Fibroblast of skin of right quadriceps (primary cell): ENCODE data around the gene R3HDM2.

Source experiments
- DNase-seq: peaks from one replicate; pipeline ENCODE4 v3.0.0-alpha.2; 2013

Gene R3HDM2

DNA sequence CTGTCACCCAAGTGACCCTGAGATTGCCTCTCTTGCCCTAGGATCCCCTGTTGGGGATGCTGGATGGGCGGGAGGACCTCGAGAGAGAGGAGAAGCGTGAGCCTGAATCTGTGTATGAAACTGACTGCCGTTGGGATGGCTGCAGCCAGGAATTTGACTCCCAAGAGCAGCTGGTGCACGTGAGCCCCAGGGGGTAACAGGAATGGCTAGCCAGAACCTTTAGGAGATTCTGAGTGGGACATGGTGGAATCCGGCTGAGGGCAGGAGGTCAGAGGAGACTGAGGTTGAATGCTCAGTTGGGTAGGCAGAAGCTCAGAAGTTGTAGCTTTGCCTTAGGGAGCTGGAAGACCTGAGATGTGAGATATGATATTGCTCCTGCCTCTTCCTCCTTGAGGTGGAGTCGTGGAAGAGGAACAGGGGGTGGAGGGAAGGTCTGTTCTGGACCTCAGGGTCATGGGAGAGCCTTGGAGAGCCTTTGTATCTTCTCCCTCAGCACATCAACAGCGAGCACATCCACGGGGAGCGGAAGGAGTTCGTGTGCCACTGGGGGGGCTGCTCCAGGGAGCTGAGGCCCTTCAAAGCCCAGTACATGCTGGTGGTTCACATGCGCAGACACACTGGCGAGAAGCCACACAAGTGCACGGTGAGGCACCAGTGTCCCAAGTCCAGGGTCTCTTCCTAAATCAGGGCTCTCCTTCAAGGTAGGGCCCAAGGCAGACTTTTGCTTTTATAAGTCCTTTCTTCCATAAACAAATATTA lies 35.1 kb upstream of the R3HDM2 start:
- DNase-seq = no peak

DNA sequence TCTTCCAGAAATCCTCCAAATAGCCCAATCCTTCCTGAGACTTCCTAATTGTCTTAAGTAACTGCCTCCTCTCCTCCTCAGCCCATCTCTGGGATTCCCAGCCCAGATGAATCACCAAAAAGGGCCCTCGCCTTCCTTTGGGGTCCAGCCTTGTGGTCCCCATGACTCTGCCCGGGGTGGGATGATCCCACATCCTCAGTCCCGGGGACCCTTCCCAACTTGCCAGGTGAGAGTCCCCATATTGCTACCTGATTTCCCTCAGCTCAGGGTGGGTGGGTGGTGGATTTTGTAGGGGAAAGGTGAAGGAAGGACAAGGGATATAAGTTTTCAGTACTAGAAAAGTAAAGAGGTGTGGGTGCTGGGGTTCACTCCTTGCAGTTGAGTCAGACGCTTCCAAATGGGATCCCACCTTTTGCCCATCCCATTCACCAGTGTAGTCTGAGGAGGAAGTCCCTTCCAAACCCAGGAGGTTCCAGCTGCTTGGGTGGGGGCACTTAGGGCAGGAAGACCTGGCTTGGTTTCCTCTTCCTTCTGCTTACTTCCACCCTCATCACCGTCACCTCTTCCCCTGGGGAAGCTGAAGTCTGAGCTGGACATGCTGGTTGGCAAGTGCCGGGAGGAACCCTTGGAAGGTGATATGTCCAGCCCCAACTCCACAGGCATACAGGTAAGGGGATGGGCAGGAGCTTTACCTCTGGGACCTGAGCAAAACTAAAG lies 34.3 kb upstream of the R3HDM2 start:
- no peak for DNase-seq

GRCh38 chr12:57464569-57464968 lies 33.7 kb upstream of the R3HDM2 start:
- DNase-seq = no peak

DNA sequence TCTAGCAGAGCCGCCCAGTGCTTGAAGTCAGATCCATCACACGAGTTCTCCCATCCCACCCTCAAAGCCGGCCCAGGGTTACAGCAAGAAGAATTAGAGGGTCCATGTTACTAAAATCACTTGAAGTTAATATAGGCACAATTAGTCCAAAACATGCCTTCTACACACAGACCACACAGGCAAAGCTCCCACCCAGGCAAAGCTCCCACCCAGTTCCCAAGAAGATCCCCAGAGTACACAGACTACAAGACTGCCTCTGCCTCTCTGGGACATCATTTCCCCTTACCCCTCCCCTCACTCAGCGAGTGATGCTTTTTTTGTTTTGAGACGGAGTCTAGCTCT lies 32.0 kb upstream of the R3HDM2 start:
- no peak for DNase-seq

GRCh38 chr12:57462251-57462911 lies 31.5 kb upstream of the R3HDM2 start:
- DNase-seq = peak; percentile 93

- no peak for DNase-seq
Measured at GRCh38 chr12:57461917-57462250, 31.0 kb upstream of the R3HDM2 start.

DNA sequence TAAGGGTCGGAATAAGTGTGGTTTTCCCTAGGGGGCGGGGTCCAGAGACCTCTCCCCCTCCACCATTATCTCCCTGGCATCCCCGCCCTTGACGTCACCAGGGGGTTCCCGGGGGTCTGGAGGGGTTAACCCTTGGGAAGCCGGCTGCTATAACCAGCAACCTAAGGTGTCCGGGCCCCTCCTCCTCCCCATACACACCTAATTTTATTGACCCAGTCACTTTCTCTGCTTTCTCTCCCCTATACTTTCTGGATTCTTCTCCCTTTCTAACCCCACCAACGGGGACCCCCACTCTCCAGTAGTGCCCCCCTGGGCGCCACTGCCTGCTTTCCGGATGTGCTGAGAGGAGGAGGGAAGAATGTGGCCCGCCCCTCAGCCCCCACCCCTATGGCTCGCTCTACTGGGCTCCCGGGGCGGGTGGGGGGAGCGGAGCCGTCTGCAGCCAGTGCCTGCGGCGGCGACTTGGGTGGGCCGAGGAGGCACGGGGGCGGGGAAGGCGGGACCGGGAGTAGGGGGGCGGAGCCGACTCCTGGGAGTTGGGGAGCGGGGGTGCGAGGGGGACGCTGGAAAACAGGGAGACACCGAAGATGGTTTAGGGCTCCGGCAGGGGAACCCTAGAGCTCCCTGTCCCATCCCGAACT lies 30.6 kb upstream of the R3HDM2 start:
- DNase-seq = peak; percentile 84

DNA sequence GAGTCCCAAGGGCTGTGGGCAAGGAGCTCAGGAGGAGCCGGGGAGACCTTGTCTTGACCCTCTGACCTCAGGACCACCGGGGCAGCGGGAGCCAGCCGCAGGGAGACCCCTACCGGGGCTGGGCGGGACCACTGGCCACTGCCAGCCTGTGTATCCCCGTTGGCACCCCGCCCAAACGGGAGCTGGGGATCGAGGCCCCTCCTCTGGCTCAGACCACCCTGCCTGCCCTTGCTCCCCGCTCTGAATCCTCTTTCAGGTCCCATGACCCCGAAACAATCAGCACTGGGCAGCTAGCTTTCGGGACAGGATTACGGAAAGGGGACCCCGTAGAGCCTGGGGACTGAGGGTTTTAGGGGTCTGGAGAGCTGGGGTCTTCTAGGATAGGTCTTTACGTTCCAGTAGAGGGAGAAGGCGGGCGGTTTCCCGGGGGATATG lies 30.0 kb upstream of the R3HDM2 start:
- no peak for DNase-seq

GRCh38 chr12:57460468-57460784 lies 29.6 kb upstream of the R3HDM2 start:
- no peak for DNase-seq

- peak; percentile 29 for DNase-seq
Measured at GRCh38 chr12:57459750-57460467, 29.1 kb upstream of the R3HDM2 start, which contains the start of gene GLI1. Gene GLI1, plus strand, starts transcription at chr12:57459785. Its CDS starts 3,907 bp downstream, at chr12:57463692.

GRCh38 chr12:57459055-57459749 lies 28.4 kb upstream of the R3HDM2 start:
- peak; percentile 96 for DNase-seq

DNA sequence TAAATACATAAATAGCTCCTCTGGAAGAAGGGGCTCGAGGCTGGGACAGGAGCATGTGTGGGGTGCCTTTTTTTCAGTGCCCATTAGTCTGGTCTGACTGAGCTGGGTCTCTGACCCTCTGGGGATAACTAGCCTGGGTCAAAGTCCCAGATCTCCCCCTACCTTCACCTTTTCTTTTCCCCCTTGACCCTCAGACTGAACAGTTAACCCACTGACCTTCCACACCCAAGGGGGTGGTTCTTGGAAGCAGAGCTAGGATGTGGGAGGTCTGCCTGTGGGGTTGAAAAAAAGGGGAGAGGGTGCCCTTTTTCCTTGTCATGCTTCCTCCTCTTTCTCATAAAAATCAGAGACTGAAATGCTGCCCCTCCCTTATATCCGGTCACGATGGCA lies 27.8 kb upstream of the R3HDM2 start:
- DNase-seq = no peak

DNA sequence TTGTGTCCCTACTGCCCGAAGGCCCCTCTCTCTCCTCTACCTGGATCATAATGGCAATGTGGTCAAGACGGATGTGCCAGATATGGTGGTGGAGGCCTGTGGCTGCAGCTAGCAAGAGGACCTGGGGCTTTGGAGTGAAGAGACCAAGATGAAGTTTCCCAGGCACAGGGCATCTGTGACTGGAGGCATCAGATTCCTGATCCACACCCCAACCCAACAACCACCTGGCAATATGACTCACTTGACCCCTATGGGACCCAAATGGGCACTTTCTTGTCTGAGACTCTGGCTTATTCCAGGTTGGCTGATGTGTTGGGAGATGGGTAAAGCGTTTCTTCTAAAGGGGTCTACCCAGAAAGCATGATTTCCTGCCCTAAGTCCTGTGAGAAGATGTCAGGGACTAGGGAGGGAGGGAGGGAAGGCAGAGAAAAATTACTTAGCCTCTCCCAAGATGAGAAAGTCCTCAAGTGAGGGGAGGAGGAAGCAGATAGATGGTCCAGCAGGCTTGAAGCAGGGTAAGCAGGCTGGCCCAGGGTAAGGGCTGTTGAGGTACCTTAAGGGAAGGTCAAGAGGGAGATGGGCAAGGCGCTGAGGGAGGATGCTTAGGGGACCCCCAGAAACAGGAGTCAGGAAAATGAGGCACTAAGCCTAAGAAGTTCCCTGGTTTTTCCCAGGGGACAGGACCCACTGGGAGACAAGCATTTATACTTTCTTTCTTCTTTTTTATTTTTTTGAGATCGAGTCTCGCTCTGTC lies 26.1 kb upstream of the R3HDM2 start:
- DNase-seq = no peak

DNA sequence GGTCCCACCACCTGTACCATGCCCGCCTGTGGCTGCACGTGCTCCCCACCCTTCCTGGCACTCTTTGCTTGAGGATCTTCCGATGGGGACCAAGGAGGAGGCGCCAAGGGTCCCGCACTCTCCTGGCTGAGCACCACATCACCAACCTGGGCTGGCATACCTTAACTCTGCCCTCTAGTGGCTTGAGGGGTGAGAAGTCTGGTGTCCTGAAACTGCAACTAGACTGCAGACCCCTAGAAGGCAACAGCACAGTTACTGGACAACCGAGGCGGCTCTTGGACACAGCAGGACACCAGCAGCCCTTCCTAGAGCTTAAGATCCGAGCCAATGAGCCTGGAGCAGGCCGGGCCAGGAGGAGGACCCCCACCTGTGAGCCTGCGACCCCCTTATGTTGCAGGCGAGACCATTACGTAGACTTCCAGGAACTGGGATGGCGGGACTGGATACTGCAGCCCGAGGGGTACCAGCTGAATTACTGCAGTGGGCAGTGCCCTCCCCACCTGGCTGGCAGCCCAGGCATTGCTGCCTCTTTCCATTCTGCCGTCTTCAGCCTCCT lies 25.4 kb upstream of the R3HDM2 start:
- DNase-seq = peak; percentile 67

DNA sequence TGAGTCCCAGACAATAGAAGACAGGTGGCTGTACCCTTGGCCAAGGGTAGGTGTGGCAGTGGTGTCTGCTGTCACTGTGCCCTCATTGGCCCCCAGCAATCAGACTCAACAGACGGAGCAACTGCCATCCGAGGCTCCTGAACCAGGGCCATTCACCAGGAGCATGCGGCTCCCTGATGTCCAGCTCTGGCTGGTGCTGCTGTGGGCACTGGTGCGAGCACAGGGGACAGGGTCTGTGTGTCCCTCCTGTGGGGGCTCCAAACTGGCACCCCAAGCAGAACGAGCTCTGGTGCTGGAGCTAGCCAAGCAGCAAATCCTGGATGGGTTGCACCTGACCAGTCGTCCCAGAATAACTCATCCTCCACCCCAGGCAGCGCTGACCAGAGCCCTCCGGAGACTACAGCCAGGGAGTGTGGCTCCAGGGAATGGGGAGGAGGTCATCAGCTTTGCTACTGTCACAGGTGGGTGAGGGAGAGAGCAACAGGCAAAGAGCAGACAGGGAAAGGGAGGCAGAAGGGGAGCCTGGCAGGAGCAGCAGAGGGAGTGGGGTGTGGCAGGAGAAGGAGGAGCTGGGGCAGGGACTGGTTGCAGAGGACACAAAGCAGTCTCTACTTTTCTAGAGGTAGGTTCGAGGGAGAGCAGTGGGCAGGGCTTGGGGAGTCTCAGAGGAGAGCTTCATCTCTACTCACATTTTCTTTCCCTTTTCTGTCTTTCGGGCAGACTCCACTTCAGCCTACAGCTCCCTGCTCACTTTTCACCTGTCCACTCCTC lies 24.7 kb upstream of the R3HDM2 start:
- DNase-seq = no peak

GRCh38 chr12:57454566-57455373 lies 23.9 kb upstream of the R3HDM2 start, which contains the start of gene INHBE:
Gene INHBE, plus strand, starts transcription at chr12:57455307. Its CDS starts 230 bp downstream, at chr12:57455537.
- DNase-seq = peak; percentile 97

GRCh38 chr12:57454213-57454565 lies 23.3 kb upstream of the R3HDM2 start:
- DNase-seq = no peak

DNA sequence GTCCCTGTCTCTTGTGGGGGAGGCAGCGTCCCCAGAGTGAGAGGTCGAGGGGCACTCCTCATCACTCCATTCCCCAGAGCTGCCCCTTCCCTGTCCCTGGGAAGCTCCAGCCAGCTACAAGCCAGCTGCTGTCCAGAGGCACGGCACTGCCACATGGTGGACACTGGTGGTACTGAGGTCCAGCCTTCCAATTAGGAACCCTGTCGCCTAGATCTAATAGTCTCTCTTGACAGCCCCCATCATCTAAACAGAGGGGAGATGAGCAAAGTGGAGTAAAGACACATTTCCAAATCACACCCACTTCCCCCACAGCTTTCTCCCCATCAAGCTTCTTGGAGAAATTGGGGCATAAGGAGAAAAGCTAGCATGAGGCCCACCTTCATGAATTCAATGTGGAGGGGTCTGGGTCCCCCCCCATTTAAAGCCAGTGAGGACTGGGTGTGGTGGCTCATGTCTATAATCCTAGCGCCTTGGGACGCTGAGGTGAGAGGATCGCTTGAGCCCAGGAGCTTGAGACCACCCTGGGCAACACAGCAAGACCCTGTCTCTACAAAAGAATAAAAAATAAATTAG lies 22.2 kb upstream of the R3HDM2 start:
- DNase-seq = peak; percentile 82
